Cerebellar cortex (tissue), 1 donor: ENCODE data around the gene PABPN1L.
A peak's percentile ranks its signal among the peaks of the same experiment; 100 is the strongest.
"Not testable (repeated sequence)": the region's sequence is repeated elsewhere in the genome, so short reads cannot be mapped to it uniquely, and the experiment has no call there.

Experiments
- DNase-seq: peaks from one replicate; pipeline ENCODE4 v3.0.0-alpha.2; 2015; ENCODE audit warnings: low spot score

Gene PABPN1L

GRCh38 chr16:88827727-88828126 is 38.7 kb downstream of the PABPN1L start:
- DNase-seq, result no peak

- DNase-seq, result no peak
Measured at GRCh38 chr16:88826070-88826840, 40.2 kb downstream of the PABPN1L start.

GRCh38 chr16:88825146-88825545 is 41.3 kb downstream of the PABPN1L start:
- no peak for DNase-seq

GRCh38 chr16:88824256-88825077 is 42.0 kb downstream of the PABPN1L start:
- no peak for DNase-seq

GRCh38 chr16:88823646-88824045 is 42.8 kb downstream of the PABPN1L start:
- DNase-seq, result not testable (repeated sequence)

- no peak for DNase-seq
Measured at GRCh38 chr16:88822281-88823040, 44.0 kb downstream of the PABPN1L start.

GRCh38 chr16:88821168-88821850 is 45.2 kb downstream of the PABPN1L start:
- no peak for DNase-seq

- DNase-seq, result no peak
Measured at GRCh38 chr16:88820385-88821025, 46.0 kb downstream of the PABPN1L start.

- no peak for DNase-seq
Measured at GRCh38 chr16:88819126-88819525, 47.3 kb downstream of the PABPN1L start.

- DNase-seq, result no peak
Measured at GRCh38 chr16:88818575-88818874, 47.9 kb downstream of the PABPN1L start.

GRCh38 chr16:88817785-88818574 is 48.5 kb downstream of the PABPN1L start:
- no peak for DNase-seq

- DNase-seq, result no peak
Measured at GRCh38 chr16:88816736-88817535, 49.5 kb downstream of the PABPN1L start.

GRCh38 chr16:88815901-88816589 is 50.4 kb downstream of the PABPN1L start:
- DNase-seq, result peak; percentile 45

GRCh38 chr16:88815227-88815626 is 51.2 kb downstream of the PABPN1L start:
- DNase-seq, result no peak

GRCh38 chr16:88814144-88814502 is 52.3 kb downstream of the PABPN1L start:
- no peak for DNase-seq
